Suppressor macrophage (primary cell): ENCODE data around the gene PRDM8.
"Not testable (repeated sequence)": the region's sequence is repeated elsewhere in the genome, so short reads cannot be mapped to it uniquely, and the experiment has no call there.

ENCODE experiments used
- DNase-seq, 4 experiments: peaks; one replicate each; pipeline ENCODE4 v3.0.0-alpha.2; 2020 to 2022

PRDM8 gene

GRCh38 chr4:80229590-80229989 lies 32.3 kb downstream of the PRDM8 start:
- no peak for DNase-seq

- no peak for DNase-seq
Measured at GRCh38 chr4:80231180-80231579, 33.9 kb downstream of the PRDM8 start.

- DNase-seq, result no peak
Measured at GRCh38 chr4:80232707-80233370, 35.5 kb downstream of the PRDM8 start.

GRCh38 chr4:80233390-80233789 lies 36.1 kb downstream of the PRDM8 start:
- DNase-seq, result no peak

GRCh38 chr4:80235451-80235850 lies 38.1 kb downstream of the PRDM8 start:
- DNase-seq, result no peak

- no peak for DNase-seq
Measured at GRCh38 chr4:80237992-80238391, 40.7 kb downstream of the PRDM8 start.

- DNase-seq, result no peak
Measured at GRCh38 chr4:80239480-80240150, 42.3 kb downstream of the PRDM8 start.

- no peak for DNase-seq
Measured at GRCh38 chr4:80240976-80241375, 43.7 kb downstream of the PRDM8 start.

- no peak for DNase-seq
Measured at GRCh38 chr4:80243274-80244018, 46.1 kb downstream of the PRDM8 start.

GRCh38 chr4:80247484-80247883 lies 50.2 kb downstream of the PRDM8 start:
- DNase-seq, result not testable (repeated sequence)

GRCh38 chr4:80249144-80249543 lies 51.8 kb downstream of the PRDM8 start:
- no peak for DNase-seq

GRCh38 chr4:80252427-80252826 lies 55.1 kb downstream of the PRDM8 start:
- DNase-seq, result no peak

- no peak for DNase-seq
Measured at GRCh38 chr4:80252953-80253352, 55.6 kb downstream of the PRDM8 start.

- no peak for DNase-seq
Measured at GRCh38 chr4:80253510-80253909, 56.2 kb downstream of the PRDM8 start.
